Kidney capillary endothelial cell (primary cell): ENCODE data around the gene ZMPSTE24.
"Not testable (repeated sequence)": the region's sequence is repeated elsewhere in the genome, so short reads cannot be mapped to it uniquely, and the experiment has no call there.

Experiments used
- DNase-seq: peaks from one replicate; pipeline ENCODE4 v3.0.0-alpha.2; 2018; ENCODE audit warnings: low spot score

Gene ZMPSTE24

GRCh38 chr1:40257688-40258444 is at the start of gene ZMPSTE24:
Gene ZMPSTE24, plus strand, starts transcription at chr1:40258236. Its CDS starts 36 bp downstream, at chr1:40258272.
- peak; percentile 92 for DNase-seq

GRCh38 chr1:40210511-40211204 is 47.4 kb upstream of the ZMPSTE24 start:
- no peak for DNase-seq

DNA sequence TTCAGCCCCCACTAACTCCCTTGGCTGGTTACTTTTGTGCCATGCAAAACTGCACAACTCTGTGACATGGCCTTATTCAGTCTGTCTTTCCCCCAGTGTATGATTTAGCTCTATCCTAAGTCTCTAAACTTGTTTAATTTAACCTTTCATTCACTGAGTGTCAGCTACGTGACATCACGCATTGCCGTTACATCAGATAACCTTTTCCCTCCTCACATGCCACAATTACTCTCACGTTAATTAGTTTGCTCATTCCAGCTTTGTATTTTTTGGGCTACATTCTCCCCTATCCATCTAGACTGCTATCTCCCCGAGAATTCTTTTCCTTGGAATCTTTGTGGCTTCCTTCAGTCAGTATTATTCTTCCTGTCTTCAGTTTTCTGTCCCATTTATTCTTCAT is 39.7 kb upstream of the ZMPSTE24 start:
- DNase-seq, result no peak

DNA sequence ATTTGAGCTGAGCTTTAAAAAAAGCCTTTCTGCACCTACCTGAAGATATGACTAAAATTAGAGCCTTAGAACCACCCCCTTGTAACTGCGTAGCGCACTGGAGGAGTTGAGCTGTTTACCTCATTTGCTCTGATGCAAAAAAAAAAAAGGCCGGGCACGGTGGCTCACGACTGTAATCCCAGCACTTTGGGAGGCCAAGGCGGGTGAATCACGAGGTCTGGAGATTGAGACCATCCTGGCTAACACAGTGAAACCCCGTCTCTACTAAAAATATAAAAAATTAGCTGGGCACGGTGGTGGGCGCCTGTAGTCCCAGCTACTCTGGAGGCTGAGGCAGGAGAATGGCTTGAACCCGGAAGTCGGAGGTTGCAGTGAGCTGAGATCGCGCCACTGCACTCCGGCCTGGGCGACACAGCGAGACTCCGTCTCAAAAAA is 36.5 kb upstream of the ZMPSTE24 start:
- DNase-seq, result not testable (repeated sequence)

DNA sequence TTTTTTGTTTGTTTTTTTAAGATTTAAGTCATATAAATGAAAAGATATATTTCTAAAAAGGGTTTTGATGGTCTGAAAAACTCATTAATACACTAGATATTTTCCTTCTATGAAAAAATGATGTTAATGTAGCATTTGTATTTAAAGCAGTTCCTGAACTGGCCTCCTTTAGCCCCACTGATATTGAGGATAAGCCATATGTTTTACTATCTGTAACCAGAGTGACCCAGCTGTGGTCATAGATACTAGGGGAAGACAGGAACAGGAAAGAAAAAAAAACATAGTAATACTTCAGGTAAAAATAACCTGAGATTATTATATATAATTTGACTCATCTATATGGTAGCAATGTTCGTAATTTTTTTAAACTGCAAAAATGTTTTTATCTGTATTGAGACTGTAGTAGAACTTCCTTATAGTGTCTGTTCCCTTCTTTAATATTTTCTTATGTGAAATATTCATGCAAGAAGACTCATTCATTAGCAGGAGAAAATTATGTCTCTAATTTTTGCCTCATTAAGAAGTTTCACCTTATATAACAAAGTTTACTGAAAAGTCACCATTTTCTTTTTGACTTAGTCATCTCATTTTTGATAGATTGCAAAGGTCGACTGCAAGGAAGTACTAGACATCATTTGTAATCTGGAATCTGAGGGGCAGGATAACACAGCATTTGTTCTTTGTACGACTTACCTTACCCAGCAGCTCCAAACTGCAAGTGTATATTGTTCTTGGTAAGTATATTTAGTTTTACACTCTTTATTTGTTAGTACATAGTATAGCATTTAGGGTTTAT is 35.9 kb upstream of the ZMPSTE24 start:
- DNase-seq, result no peak

DNA sequence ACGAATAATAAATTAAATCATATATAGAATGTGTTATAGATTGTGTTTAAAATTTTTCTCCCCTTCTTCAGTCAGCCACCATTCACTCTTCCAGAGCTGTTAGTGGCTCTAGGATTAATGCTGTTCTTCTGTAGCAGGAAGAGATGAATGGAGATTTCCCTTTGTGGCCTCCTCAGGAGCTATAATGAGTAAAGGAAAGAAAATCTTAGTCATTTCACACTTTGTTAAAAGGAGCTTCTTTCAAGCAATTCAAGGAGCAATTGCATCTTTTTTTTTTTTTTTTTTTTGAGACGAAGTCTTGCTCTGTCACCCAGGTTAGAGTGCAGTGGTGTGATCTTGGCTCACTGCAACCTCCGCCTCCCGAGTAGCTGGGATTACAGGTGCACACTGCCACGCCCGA is 34.0 kb upstream of the ZMPSTE24 start:
- no peak for DNase-seq

- DNase-seq, result no peak
These were observed 31.8 kb upstream of the ZMPSTE24 start for GRCh38 chr1:40226192-40226591.

DNA sequence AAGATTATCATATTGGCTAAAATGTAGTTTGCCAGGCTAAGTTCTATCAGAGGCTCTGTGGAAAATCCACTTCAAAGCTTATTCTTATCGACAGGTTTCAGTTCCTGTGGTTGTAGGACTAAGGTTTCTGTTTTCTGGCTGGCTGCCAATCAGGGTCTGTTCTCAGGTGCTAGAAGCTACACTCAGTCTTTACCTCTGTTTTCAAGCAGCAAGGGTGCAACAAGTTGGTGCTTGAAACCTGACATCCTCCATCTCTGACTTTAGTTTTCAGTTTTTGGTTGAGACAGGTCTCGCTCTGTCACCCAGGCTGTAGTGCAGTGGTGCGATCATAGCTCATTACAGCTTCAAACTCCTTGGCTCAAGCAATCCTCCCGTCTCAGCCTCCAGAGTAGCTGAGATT is 25.6 kb upstream of the ZMPSTE24 start:
- no peak for DNase-seq

DNA sequence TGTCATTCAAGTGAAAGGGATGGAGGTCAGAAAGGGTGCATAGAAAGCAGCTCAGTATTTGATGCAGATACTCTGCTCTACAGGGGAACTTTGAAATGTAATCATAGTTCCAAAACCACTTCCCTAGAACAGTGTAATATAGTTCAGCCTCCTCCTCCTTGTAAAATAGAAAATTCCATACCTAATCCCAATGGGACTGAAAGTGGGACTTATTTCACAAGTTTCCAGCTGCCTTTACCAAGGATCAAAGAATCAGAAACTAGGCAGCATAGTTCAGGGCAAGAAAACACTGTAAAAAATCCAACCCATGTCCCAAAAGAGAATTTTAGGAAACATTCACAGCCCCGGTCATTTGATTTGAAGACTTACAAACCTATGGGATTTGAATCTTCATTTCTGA is 18.4 kb upstream of the ZMPSTE24 start:
- no peak for DNase-seq

GRCh38 chr1:40240390-40240789 is 17.6 kb upstream of the ZMPSTE24 start:
- DNase-seq, result no peak

GRCh38 chr1:40241362-40241761 is 16.7 kb upstream of the ZMPSTE24 start:
- DNase-seq, result no peak

- no peak for DNase-seq
These were observed 14.7 kb upstream of the ZMPSTE24 start for GRCh38 chr1:40243351-40243750.

DNA sequence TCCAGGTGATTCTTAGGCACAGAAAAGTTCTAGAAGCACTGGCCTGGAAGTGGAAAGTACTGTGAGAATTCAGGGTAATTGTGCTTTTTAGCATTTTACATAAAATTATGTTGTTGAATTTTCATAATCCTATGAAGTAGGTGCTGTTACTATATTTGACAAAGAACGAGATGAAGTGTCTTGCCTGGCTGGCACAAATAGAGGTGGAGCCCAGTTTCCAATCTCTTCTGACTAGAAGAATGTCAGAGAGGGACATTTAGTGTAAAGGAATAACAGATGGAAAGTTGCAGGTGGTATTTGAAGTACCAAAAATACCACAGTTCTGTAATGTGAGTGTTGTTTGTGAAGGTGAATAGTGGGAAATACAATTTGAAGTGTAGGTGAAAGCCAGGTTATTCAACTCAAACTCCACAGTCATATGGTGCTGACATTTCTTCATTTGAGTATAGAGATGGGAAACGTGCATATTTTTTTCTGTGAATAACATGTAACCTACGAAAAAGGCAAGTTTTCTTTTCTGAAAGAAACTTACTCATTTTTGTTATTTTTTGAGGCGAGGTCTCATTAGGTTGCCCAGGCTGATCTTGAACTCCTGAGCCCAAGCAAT is 13.8 kb upstream of the ZMPSTE24 start:
- DNase-seq, result no peak

DNA sequence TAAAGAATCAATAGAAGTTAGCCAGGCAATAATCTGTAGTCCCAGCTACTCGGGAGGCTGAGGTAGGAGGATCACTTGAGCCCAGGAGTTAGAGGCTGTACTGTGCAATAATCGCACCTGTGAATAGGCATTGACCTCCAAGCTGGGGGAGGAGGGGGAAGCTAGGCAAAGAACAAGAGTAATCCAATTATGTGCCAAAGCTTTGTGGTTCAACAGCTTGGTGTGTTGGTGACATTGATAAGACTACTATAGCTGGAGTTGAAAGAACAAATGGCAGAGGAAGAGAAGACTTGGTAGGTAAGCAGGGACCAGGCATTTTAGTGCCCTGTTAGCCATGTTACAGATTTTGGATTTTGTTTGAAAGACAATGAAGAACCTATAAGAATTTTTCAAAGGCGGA is 12.3 kb upstream of the ZMPSTE24 start:
- no peak for DNase-seq

DNA sequence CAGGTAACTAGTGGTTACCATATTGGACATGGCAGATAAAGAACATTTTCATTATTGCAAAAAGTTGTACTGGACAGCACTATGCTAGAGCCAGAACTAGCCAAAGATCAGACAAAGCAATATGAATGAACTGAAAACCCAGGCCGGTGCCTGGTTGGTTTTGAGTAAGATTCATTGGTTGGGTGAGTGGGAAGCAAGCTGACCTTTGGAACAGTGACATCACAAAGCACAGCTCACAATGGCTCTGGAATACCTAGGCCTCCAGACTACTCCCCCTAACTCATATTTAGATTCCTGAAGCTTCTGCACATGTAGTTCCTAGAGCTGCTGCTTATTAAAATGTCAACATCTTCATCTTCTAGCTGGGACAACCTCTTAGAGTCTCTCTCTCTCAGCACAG is 10.4 kb upstream of the ZMPSTE24 start, which contains the start of gene TMCO2:
TMCO2 (plus strand) TSS at position 283 of the 400 bp plus-strand sequence; CDS start at position 340, 57 bp downstream.
- no peak for DNase-seq

DNA sequence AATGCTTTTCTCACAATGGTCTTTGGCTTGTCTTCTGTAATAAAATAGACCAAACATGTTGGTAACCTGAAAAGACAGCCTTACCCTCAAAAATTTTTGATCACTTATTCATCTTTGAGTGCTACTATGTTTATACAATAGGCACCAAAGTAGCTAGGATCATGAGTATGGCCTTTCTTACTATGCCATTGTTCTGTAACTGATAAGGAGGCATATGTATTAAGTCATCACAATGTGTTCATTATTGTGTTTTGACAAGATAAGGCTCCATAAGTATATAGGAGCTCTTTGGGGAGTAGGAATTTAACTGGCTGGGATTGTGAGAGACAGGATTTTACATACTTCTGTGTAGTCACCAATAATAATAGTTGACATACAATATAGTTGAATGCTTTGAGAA is 9.6 kb upstream of the ZMPSTE24 start:
- peak; percentile 9 for DNase-seq

DNA sequence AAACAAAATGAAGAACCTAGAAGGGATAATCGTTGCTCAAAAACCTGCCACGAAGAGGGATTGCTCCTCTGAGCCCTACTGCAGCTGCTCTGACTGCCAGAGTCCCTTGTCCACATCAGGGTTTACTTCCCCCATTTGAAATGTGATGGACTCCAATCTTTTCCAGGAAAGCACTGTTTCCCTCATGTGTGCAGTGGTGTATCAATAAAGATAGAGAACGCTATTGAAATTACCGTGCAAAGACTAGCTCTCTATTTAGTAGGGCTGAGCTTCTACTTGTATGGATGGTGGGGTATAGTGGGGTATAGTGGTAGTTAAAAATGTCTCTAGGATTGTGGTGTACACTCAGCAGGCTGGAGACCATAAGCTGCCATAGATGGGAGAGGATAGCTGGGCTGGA is 6.6 kb upstream of the ZMPSTE24 start:
- DNase-seq, result no peak

DNA sequence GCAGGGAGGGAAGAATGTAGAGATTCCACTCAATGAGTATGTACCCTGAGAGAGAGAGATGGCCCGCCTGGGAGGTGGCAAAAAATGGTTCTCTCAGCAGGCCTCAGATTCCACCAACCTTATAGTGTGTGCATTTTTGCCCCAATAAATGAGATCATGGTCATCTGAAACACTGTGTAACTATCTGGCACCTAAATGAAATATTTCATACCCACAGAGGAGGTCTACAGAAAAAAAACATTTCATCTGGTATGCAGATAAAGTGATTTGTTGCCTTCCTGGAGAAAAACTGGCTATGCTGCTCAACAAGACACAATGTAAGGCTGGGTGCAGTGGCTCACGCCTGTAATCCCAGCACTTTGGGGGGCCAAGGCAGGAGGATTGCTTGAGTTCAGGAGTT is 5.4 kb upstream of the ZMPSTE24 start:
- DNase-seq, result no peak

GRCh38 chr1:40255231-40255630 is 2.8 kb upstream of the ZMPSTE24 start:
- no peak for DNase-seq

DNA sequence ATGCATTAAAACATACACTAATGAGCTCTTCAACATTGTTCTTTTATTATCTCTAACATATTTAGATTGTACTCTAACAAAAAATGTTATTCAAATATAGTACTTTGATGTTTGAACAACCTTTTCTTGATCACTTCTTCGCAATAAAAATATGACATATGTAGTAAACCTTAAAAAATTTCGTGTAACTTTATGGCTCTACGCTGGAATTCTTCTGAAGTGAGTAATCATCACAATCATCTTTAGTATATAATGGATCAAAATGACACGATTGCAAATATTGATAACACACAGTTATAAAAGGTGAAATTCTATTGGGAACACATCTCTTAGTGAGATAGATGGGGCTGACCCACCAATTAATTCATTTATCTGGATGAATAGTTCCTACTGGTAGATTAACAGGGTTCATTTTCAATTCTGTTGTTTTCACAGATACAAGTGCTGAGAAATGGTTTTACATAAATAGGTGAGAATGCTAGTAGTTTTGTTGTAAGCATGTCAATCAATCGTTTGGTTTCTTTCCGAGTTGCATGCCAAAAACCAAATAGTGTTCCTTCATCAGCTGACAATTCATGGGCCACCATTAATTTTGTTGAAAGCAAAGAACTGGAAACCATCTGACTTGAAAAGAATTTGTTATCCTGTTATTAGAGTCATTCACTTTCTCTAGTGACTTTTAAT is 1.5 kb upstream of the ZMPSTE24 start:
- DNase-seq, result peak; percentile 15

GRCh38 chr1:40257313-40257687 is 736 bp upstream of the ZMPSTE24 start:
- DNase-seq, result peak; percentile 40

- peak; percentile 12 for DNase-seq
These were observed 371 bp downstream of the ZMPSTE24 start for GRCh38 chr1:40258445-40258769.
